Mucosa of rectum (tissue), 2 donors: ENCODE measurements around the gene KCNJ16.

Source experiments
- H3K27ac ChIP-seq, 2 donors: one replicate each; pipeline ENCODE4 v1.7.0; 2013; ENCODE audit warnings: inconsistent platforms in 2 of 2, low read depth in 2 of 2, low read length in 2 of 2
- H3K27me3 ChIP-seq, 2 donors: one replicate each; pipeline ENCODE4 v1.7.0; 2013; ENCODE audit warnings: low read length in 2 of 2; ENCODE audit not compliant: control insufficient read depth in 2 of 2, insufficient read depth in 2 of 2
- H3K36me3 ChIP-seq, 2 donors: one replicate each; pipeline ENCODE4 v1.7.0; 2013; ENCODE audit warnings: low read length in 2 of 2; ENCODE audit not compliant: control insufficient read depth in 2 of 2, insufficient read depth in 2 of 2
- H3K4me1 ChIP-seq, 2 donors: one replicate each; pipeline ENCODE4 v1.7.0; 2013; ENCODE audit warnings: low read length in 2 of 2, mild to moderate bottlenecking in 1 of 2; ENCODE audit not compliant: control insufficient read depth in 2 of 2, insufficient read depth in 2 of 2
- H3K4me3 ChIP-seq, 2 donors: one replicate each; pipeline ENCODE4 v1.7.0; 2013; ENCODE audit warnings: low read length in 2 of 2
- H3K9ac ChIP-seq, 2 donors: one replicate each; pipeline ENCODE4 v1.7.0; 2013; ENCODE audit warnings: low read length in 2 of 2, low read depth in 1 of 2, mild to moderate bottlenecking in 1 of 2
- H3K9me3 ChIP-seq, 2 donors: one replicate each; pipeline ENCODE4 v1.7.0; 2013; ENCODE audit warnings: low read length in 2 of 2; ENCODE audit not compliant: control insufficient read depth in 2 of 2
- donor health status: healthy.
- donor health status: Normal muscosa, but diverticular disease.

Gene KCNJ16

GRCh38 chr17:70093163-70093562 lies 18.1 kb downstream of the KCNJ16 start:
- Histone ChIP-seq H3K36me3 (no peaks in the 10 kb centered on the region), H3K27me3 (no peaks in the 10 kb centered on the region), H3K27ac (no peak overlapping the region), H3K9ac (no peak overlapping the region), H3K4me3 (no peak overlapping the region), H3K4me1 (peaks cover 2 to 4% of the 10 kb centered on the region in 2 donors), H3K9me3 (no peaks in the 10 kb centered on the region)

GRCh38 chr17:70095455-70095854 lies 20.4 kb downstream of the KCNJ16 start:
- H3K36me3 ChIP-seq: no peaks in the 10 kb centered on the region
- peaks cover 0 to 2% of the 10 kb centered on the region in 2 donors for H3K4me1 ChIP-seq
- H3K9ac ChIP-seq: no peak overlapping the region
- H3K4me3 ChIP-seq: no peak overlapping the region
- no peak overlapping the region for H3K27ac ChIP-seq
- no peaks in the 10 kb centered on the region for H3K9me3 ChIP-seq
- no peaks in the 10 kb centered on the region for H3K27me3 ChIP-seq

- H3K27ac ChIP-seq: no peak overlapping the region
- no peak overlapping the region for H3K9ac ChIP-seq
- no peaks in the 10 kb centered on the region for H3K36me3 ChIP-seq
- no peaks in the 10 kb centered on the region for H3K4me1 ChIP-seq
- H3K4me3 ChIP-seq: no peak overlapping the region
- H3K9me3 ChIP-seq: no peaks in the 10 kb centered on the region
- no peaks in the 10 kb centered on the region for H3K27me3 ChIP-seq
Observed at GRCh38 chr17:70096861-70097260, 21.8 kb downstream of the KCNJ16 start.

GRCh38 chr17:70098030-70098429 lies 23.0 kb downstream of the KCNJ16 start:
- Histone ChIP-seq H3K9ac (no peak overlapping the region), H3K9me3 (no peaks in the 10 kb centered on the region), H3K4me1 (no peaks in the 10 kb centered on the region), H3K27me3 (no peaks in the 10 kb centered on the region), H3K36me3 (no peaks in the 10 kb centered on the region), H3K27ac (no peak overlapping the region), H3K4me3 (no peak overlapping the region)

GRCh38 chr17:70099294-70099693 lies 24.3 kb downstream of the KCNJ16 start:
- Histone ChIP-seq H3K27ac (no peak overlapping the region), H3K4me3 (no peak overlapping the region)

GRCh38 chr17:70099884-70100283 lies 24.9 kb downstream of the KCNJ16 start:
- Histone ChIP-seq H3K4me1 (no peaks in the 10 kb centered on the region), H3K27me3 (no peaks in the 10 kb centered on the region), H3K9ac (no peak overlapping the region), H3K27ac (no peak overlapping the region), H3K9me3 (no peaks in the 10 kb centered on the region), H3K4me3 (no peak overlapping the region), H3K36me3 (no peaks in the 10 kb centered on the region)

More at GRCh38 chr17:70099294-70099693, 24.3 kb downstream of the KCNJ16 start:
- Histone ChIP-seq H3K36me3 (no peaks in the 10 kb centered on the region), H3K27me3 (no peaks in the 10 kb centered on the region), H3K4me1 (no peaks in the 10 kb centered on the region), H3K9me3 (no peaks in the 10 kb centered on the region), H3K9ac (no peak overlapping the region)

GRCh38 chr17:70100983-70101382 lies 26.0 kb downstream of the KCNJ16 start:
- H3K4me1 ChIP-seq: no peaks in the 10 kb centered on the region
- no peaks in the 10 kb centered on the region for H3K9me3 ChIP-seq
- H3K4me3 ChIP-seq: no peak overlapping the region
- H3K27me3 ChIP-seq: no peaks in the 10 kb centered on the region
- H3K27ac ChIP-seq: no peak overlapping the region
- no peaks in the 10 kb centered on the region for H3K36me3 ChIP-seq
- no peak overlapping the region for H3K9ac ChIP-seq

GRCh38 chr17:70102531-70102930 lies 27.5 kb downstream of the KCNJ16 start:
- Histone ChIP-seq H3K27me3 (no peaks in the 10 kb centered on the region), H3K4me1 (no peaks in the 10 kb centered on the region), H3K4me3 (no peak overlapping the region)

GRCh38 chr17:70104791-70105523 lies 29.9 kb downstream of the KCNJ16 start:
- H3K9ac ChIP-seq: no peak overlapping the region
- H3K27me3 ChIP-seq: no peaks in the 10 kb centered on the region
- H3K4me1 ChIP-seq: no peaks in the 10 kb centered on the region
- H3K9me3 ChIP-seq: no peaks in the 10 kb centered on the region
- no peaks in the 10 kb centered on the region for H3K36me3 ChIP-seq
- H3K27ac ChIP-seq: no peak overlapping the region
- H3K4me3 ChIP-seq: no peak overlapping the region

More at GRCh38 chr17:70102531-70102930, 27.5 kb downstream of the KCNJ16 start:
- no peaks in the 10 kb centered on the region for H3K36me3 ChIP-seq
- H3K27ac ChIP-seq: no peak overlapping the region
- no peak overlapping the region for H3K9ac ChIP-seq
- no peaks in the 10 kb centered on the region for H3K9me3 ChIP-seq

GRCh38 chr17:70105641-70106040 lies 30.6 kb downstream of the KCNJ16 start:
- Histone ChIP-seq H3K9me3 (no peaks in the 10 kb centered on the region), H3K4me1 (no peaks in the 10 kb centered on the region), H3K9ac (no peak overlapping the region), H3K27ac (no peak overlapping the region), H3K36me3 (no peaks in the 10 kb centered on the region), H3K27me3 (no peaks in the 10 kb centered on the region), H3K4me3 (no peak overlapping the region)
